Astrocyte (in vitro differentiated cells and primary cell): ENCODE data around the gene TUBGCP5. TPM values are rescaled to one million over a fixed set of nuclear protein-coding genes. Genes with fewer than 3 reads are reported as not detected.

Source experiments
- DNase-seq: peaks from one replicate; pipeline ENCODE4 v3.0.0-alpha.2; 2010; ENCODE audit warnings: low read depth
- FAIRE-seq: peaks from 2 replicates; lab custom pipeline; 2011; peaks lifted over from hg19 to GRCh38; lab: Jason Lieb, UNC
- H2AFZ ChIP-seq: 2 replicates; pipeline ENCODE4 v1.6.0; 2012; ENCODE audit warnings: low read depth, low read length, inconsistent platforms
- H3K27ac ChIP-seq: 2 replicates; pipeline ENCODE4 v1.5.1; 2011; ENCODE audit warnings: low read depth, low read length, inconsistent platforms
- H3K27me3 ChIP-seq: 2 replicates; pipeline ENCODE4 v1.6.0; 2011; ENCODE audit warnings: low read length, inconsistent platforms; ENCODE audit not compliant: insufficient read depth
- H3K36me3 ChIP-seq: 2 replicates; pipeline ENCODE4 v1.5.1; 2011; ENCODE audit warnings: low read length, inconsistent platforms; ENCODE audit not compliant: insufficient read depth
- H3K4me1 ChIP-seq: 2 replicates; pipeline ENCODE4 v1.5.1; 2011; ENCODE audit warnings: low read length, inconsistent platforms; ENCODE audit not compliant: insufficient read depth
- H3K4me2 ChIP-seq: 2 replicates; pipeline ENCODE4 v1.6.0; 2012; ENCODE audit warnings: low read length, inconsistent platforms
- H3K4me3 ChIP-seq: 2 replicates; pipeline ENCODE4 v1.5.1; 2011; ENCODE audit warnings: low read depth, mild to moderate bottlenecking, low read length, inconsistent platforms; ENCODE audit not compliant: insufficient read depth
- H3K79me2 ChIP-seq: 2 replicates; pipeline ENCODE4 v1.6.0; 2012; ENCODE audit warnings: mild to moderate bottlenecking, low read length, inconsistent platforms; ENCODE audit not compliant: insufficient read depth
- H3K9ac ChIP-seq: 2 replicates; pipeline ENCODE4 v1.6.0; 2012; ENCODE audit warnings: mild to moderate bottlenecking, low read length, inconsistent platforms
- H3K9me3 ChIP-seq: 2 replicates; pipeline ENCODE4 v1.5.1; 2012; ENCODE audit warnings: low read depth, mild to moderate bottlenecking, low read length, inconsistent platforms; ENCODE audit not compliant: insufficient read depth
- H4K20me1 ChIP-seq: 2 replicates; pipeline ENCODE4 v1.6.0; 2012; ENCODE audit warnings: low read length, inconsistent platforms; ENCODE audit not compliant: insufficient read depth
- H3K27ac Mint-ChIP-seq: one replicate; pipeline ENCODE4 v1.8.0; 2021; ENCODE audit warnings: mild to moderate bottlenecking, mixed read lengths; ENCODE audit not compliant: unreplicated experiment
- H3K27me3 Mint-ChIP-seq: one replicate; pipeline ENCODE4 v1.8.0; 2021; ENCODE audit warnings: low read depth, mixed read lengths; ENCODE audit not compliant: unreplicated experiment
- H3K36me3 Mint-ChIP-seq: one replicate; pipeline ENCODE4 v1.8.0; 2021; ENCODE audit warnings: low read depth, mixed read lengths; ENCODE audit not compliant: unreplicated experiment
- H3K4me1 Mint-ChIP-seq: one replicate; pipeline ENCODE4 v1.8.0; 2021; ENCODE audit warnings: low read depth, mixed read lengths; ENCODE audit not compliant: unreplicated experiment
- H3K4me3 Mint-ChIP-seq: one replicate; pipeline ENCODE4 v1.8.0; 2021; ENCODE audit warnings: mild to moderate bottlenecking, moderate library complexity, mixed read lengths; ENCODE audit not compliant: unreplicated experiment
- H3K9me3 Mint-ChIP-seq: one replicate; pipeline ENCODE4 v1.8.0; 2021; ENCODE audit warnings: mild to moderate bottlenecking, mixed read lengths; ENCODE audit not compliant: unreplicated experiment
- EZH2 ChIP-seq: IDR thresholded peaks from 2 replicates; pipeline ENCODE4 v1.6.1; 2012; ENCODE audit warnings: mild to moderate bottlenecking, low read length, inconsistent platforms; ENCODE audit not compliant: insufficient read depth
- total RNA-seq: library from RNA; stranded (reverse); gene quantifications from 2 replicates; pipeline ENCODE4 v1.2.1, GENCODE V29; 2021
- TF ChIP-seq, protein P1 (sequence below): IDR thresholded peaks from 2 replicates; pipeline ENCODE4 v1.5.1; 2011; ENCODE audit warnings: low read depth, mild to moderate bottlenecking, inconsistent platforms, low read length, moderate library complexity; ENCODE audit not compliant: insufficient read depth

Gene TUBGCP5
- total RNA-seq, 1 donor from 2014 or later, result 13.8 TPM

DNA sequence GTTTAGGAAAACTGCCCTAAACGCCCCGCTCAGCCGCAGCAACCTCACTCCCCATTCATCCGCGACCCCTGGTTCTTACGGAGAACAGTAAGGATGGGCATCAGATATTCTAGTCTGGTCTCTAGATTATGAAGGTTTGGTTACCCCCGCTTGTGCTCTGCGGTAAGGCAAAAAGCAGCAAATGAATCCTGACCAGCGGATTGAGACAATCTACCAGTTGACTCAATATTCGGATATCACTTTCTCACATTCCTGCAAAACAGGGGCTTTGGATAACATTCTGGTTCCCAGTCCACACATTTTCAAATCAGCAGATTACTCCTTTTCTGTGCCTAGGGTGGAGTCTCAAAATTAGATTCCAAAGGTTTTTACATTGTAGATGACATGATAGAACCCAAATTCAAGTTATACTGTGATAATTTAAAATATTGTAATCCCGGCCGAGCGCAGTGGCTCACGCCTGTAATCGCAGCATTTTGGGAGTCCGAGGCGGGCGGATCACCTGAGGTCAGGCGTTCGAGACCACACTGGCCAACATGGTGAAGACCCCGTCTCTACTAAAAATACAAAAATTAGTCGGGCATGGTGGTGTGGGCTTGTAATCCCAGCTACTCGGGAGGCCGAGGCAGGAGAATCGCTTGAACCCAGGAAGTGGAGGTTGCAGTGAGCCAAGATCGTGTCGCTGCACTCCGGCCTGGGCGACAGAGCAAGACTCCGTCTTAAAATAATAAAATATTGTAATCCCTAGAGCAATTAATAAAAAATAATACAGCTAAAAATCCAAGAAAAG lies 58.1 kb downstream of the TUBGCP5 start:
- Mint-ChIP-seq H3K9me3 (no peaks in the 10 kb centered on the region), H3K27ac (peak overlapping the region; percentile 50), H3K4me1 (no peaks in the 10 kb centered on the region), H3K36me3 (no peaks in the 10 kb centered on the region), H3K27me3 (no peaks in the 10 kb centered on the region), H3K4me3 (peak overlapping the region; percentile 89)
- Histone ChIP-seq H3K36me3 (no peaks in the 10 kb centered on the region), H2AFZ (peak overlapping the region; percentile 97), H3K27me3 (no peaks in the 10 kb centered on the region), H3K4me2 (peak overlapping the region; percentile 94), H3K4me3 (peak overlapping the region; percentile 92), H3K79me2 (peaks cover 36% of the 10 kb centered on the region), H3K9me3 (no peaks in the 10 kb centered on the region), H4K20me1 (peaks cover 33% of the 10 kb centered on the region), H3K27ac (no peak overlapping the region), H3K9ac (peak overlapping the region; percentile 93), H3K4me1 (peaks cover 12% of the 10 kb centered on the region)
- FAIRE-seq (no peak), DNase-seq (no peak)
- no peak for TF ChIP-seq EZH2
- TF ChIP-seq, protein P1, sequence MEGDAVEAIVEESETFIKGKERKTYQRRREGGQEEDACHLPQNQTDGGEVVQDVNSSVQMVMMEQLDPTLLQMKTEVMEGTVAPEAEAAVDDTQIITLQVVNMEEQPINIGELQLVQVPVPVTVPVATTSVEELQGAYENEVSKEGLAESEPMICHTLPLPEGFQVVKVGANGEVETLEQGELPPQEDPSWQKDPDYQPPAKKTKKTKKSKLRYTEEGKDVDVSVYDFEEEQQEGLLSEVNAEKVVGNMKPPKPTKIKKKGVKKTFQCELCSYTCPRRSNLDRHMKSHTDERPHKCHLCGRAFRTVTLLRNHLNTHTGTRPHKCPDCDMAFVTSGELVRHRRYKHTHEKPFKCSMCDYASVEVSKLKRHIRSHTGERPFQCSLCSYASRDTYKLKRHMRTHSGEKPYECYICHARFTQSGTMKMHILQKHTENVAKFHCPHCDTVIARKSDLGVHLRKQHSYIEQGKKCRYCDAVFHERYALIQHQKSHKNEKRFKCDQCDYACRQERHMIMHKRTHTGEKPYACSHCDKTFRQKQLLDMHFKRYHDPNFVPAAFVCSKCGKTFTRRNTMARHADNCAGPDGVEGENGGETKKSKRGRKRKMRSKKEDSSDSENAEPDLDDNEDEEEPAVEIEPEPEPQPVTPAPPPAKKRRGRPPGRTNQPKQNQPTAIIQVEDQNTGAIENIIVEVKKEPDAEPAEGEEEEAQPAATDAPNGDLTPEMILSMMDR, result no peak

DNA sequence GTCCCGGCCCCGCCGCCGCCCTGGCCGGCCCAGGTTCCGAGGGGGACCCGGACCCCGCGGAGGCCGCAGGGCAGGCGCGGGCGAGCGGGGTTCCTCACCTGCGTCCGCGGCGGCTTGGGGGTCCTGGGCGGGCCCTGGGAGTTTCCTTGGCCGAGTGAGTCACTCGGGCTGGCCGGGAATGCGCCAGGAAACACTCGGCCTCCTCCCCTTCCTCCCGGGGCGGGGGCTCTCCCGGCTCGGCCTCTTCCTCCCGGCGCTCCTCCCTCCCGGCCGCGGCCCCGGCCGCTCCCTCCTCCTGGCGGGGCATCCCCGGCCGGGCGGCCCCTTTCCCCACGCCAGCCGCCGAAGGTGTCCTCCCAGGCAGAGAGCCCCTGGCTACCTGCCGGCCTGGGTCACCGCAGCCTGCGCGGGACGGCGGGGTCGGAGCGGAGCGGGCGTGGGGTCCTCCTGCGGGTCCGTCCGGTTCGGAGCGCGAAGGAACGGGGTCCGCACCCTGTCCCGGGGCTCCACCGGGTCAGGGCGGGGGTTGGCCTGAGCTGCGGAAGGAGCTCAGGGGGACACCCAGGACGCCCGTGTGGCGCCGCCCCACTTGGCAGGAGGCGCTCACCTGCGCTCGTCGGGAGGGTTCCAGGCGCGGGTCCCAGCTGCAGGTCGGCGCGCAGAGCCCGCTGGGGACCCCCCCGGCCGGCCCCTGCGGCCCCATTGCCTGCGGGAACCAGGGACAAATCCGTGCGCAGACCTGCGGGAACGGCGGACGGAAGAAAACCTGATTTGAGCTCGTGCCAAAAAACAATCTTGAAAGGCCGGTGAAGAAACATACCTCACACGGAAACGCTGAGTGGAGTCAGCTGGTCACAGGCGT lies 58.9 kb downstream of the TUBGCP5 start, which contains the start of gene CYFIP1:
Gene CYFIP1 (minus strand): TSS at position 180 of the 862 bp plus-strand sequence. CDS start 33,083 bp downstream, outside the sequence.
- Mint-ChIP-seq H3K36me3 (no peaks in the 10 kb centered on the region), H3K27me3 (no peaks in the 10 kb centered on the region), H3K9me3 (no peaks in the 10 kb centered on the region), H3K4me3 (peak within 1 kb of the TSS; percentile 100), H3K4me1 (no peaks in the 10 kb centered on the region), H3K27ac (peak within 1 kb of the TSS; percentile 97)
- Histone ChIP-seq H2AFZ (peak within 1 kb of the TSS; percentile 97), H3K9me3 (no peaks in the 10 kb centered on the region), H3K4me2 (peak within 1 kb of the TSS; percentile 94), H3K4me3 (peak within 1 kb of the TSS; percentile 92), H3K27ac (peak within 1 kb of the TSS; percentile 71), H3K36me3 (no peaks in the 10 kb centered on the region), H4K20me1 (peaks cover 40% of the 10 kb centered on the region), H3K4me1 (peaks cover 12% of the 10 kb centered on the region), H3K9ac (peak within 1 kb of the TSS; percentile 93), H3K27me3 (no peaks in the 10 kb centered on the region), H3K79me2 (peaks cover 43% of the 10 kb centered on the region)
- DNase-seq (peak; percentile 78), FAIRE-seq (no peak)
- TF ChIP-seq, protein P1, result no peak
- TF ChIP-seq EZH2, result no peak
